NCI-H1417 treated with DMSO at 0.1 percent for 48 hours (cell line): Measurements from ENCODE around the gene OR6X1.

Source experiments
- DNase-seq: peaks from one replicate; lab custom pipeline; 2025; lab: John Stamatoyannopoulos, UW

The OR6X1 gene

DNA sequence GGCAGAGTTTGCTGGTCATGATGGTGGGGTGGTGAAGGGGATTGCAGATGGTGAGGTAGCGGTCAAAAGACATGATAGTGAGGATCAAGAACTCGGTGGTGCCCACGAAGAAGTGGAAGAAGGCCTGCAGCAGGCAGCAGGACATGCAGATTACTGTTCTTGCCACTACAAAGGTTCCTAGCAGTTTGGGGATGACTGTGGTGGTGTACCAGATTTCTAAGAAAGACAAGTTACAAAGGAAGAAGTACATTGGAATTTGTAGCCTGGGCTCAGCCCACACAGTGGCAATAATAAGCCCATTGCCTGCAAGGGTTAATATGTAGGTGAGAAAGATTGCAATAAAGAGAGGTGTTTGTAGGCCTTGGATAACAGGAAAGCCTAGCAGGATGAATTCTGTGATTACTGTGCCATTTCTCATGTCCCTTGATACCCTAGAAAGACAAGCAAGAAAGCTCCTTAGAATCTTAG, at the start of gene OR6X1:
OR6X1 (minus strand) TSS at position 418 of the 468 bp plus-strand sequence; CDS start at position 418, 0 bp downstream.
- no peak for DNase-seq

GRCh38 chr11:123801765-123802164, 47.4 kb upstream of the OR6X1 start:
- no peak for DNase-seq

DNA sequence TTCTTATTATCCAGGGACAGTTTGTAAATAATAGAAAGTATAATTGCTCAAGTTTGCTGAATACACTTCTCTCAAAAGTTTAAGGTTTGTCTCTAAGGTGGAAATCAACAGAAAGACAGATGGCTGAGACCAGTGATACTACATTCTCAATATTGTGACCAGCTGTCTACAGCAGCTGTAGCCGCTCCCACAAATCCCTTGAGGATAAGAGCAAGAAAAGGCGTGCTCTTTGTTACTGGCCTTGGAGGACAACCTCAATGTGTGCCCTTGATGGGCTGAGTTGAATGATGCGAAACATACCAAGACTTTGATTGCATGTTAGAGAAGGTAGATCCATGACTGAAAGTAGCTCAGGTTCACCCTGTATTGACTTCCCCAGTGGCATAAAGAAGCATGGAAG, 45.7 kb upstream of the OR6X1 start:
- DNase-seq, result no peak

DNA sequence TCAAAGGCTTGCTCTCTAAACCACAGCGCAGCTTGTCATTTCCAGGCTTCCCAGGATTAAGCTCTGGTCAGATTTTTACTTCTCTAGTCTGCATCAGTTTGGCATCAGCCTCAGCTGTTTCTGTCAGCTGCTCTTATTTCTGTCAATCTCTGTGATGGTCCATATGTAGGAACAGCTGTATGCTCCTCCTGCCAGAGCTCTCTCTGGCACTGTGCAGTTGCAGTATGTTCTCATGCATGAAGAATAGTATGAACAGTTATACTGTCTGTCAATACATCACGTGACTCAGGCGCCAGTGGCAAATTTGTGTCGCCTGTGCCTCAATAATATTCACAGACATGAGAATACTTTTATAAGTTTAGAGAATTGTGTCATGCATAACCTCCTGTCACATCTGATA, 45.1 kb upstream of the OR6X1 start:
- DNase-seq, result no peak

DNA sequence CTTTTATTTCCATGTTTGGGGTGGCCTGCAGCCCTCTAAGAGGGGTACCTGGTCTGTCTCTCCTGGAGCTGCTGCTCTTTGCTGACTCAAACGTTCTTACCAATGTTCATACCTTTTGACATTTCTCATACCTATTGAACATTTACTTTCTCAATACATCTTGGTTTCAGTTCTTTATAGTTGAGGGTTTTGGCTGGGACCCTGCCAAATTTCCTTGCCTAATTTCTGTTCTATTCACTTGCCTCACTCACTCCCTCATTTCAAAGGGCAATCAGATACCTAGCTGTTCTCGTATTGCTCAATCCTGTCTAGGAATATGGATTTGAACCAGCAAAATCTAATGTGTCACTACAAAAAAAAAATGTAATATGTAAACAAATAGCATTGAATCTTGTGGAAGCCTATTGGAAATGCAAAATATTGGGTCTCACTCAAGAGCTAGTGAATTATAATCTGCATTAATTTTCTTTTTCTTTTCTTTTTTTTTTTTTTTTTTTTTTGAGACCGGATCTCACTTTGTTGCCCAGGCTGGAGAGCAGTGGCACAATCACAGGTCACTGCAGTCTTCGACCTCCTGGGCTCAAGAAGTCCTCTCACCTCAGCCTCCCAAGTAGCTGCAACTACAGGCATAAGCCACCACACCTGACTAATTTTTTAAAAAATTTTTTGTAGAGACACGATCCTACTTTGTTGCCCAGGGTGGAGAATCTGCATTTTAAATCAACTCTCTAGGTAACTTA, 44.4 kb upstream of the OR6X1 start:
- no peak for DNase-seq

GRCh38 chr11:123798079-123798478, 43.8 kb upstream of the OR6X1 start:
- no peak for DNase-seq

DNA sequence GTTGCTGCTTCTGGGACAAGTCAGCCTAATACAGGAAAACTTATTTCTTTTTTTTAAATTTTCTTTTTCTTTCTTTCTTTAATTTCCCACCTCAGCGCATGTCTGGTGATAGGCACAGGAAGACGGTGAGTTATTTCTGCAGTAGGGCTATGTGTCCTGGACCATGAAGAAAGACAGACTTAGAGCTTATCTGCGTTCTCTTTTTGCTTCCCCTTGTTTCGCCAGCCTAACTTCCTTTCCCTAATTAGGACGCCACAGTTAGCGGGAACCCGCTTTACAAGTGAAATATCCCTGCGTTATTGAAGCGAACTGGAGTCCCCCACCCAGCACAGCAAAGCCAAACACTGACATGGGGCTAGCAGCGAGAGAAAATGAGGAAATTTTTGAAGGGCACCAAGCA, 43.2 kb upstream of the OR6X1 start:
- DNase-seq, result no peak

GRCh38 chr11:123797114-123797513, 42.8 kb upstream of the OR6X1 start:
- DNase-seq, result no peak

GRCh38 chr11:123796226-123796625, 41.9 kb upstream of the OR6X1 start:
- no peak for DNase-seq

- DNase-seq, result no peak
Observed at GRCh38 chr11:123783536-123783935, 29.2 kb upstream of the OR6X1 start.

DNA sequence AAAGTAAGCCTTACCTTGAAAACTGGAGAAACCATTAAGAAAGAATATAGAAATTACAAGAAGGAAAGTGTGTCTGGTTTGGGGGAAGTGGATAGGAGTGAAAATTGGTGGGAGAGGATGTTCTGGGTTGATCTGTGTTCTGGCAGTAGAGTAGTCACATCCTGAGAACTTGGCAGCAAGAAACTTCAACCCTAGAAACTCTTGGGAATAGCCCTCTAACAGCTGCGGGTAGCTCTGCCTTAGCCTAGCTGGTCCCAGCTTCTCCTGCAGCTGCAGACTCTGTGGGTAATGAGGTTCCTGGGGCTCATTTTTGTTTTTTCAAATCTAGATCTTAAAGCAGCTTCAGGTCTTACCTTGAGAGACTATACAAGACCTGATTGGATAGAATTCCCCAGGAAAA, 24.2 kb upstream of the OR6X1 start:
- no peak for DNase-seq

- DNase-seq, result no peak
Observed at GRCh38 chr11:123775715-123776549, 21.6 kb upstream of the OR6X1 start.

DNA sequence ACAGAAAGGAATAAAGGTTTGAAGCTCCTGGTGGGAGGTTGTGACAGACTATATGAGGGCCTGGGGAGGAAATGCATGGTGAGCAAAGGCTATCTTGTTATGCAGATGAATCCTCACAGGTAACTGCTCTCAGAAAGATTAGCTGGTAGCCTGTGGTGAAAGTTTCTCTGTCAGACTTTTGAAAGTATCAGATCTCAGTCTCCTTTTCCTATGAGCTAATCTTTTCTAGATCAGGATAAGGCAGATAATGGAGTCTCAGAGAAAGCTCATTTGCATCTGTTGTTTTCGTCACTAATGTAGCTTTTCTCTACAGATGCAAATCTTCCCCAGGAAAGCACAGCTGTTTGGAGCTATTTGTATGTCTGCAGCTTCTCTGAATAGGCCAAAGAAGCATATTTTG, 21.0 kb upstream of the OR6X1 start:
- DNase-seq, result no peak

DNA sequence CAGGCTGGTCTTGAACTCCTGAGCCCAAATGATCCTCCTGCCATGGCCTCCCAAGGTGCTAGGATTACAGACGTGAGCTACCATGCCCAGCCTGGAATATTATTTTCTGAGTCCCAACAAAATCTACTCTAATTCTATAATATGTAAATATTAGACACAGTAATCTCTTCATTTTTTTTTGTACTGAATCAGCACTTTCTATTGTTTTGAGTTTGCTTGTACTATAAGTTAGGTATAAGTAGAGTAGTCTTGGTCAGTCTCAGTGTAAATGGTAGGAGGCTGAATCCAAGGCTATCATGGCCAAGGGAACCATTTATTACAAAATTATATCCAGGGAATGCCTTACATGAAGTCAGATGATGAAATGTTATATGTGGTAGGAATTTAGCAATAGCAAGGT, 19.6 kb upstream of the OR6X1 start:
- DNase-seq, result no peak

DNA sequence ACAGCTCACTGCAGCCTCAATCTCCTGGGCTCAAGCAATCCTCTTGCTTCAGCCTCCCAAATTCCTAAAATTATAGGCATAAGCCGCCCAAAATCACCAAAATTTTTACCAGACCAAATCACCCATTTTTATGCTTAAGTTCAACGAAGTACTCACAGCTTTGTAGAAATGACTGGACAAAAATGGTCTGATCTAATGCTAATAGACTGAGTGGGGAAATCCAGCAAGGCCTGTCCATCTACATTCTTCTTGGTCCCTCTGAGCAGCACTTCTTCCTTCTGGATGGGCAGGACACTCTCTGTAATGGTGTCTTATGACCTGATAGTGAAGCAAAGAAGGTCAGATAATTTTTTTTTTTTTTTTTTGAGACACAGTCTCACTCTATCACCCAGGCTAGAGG, 18.7 kb upstream of the OR6X1 start:
- DNase-seq, result no peak

DNA sequence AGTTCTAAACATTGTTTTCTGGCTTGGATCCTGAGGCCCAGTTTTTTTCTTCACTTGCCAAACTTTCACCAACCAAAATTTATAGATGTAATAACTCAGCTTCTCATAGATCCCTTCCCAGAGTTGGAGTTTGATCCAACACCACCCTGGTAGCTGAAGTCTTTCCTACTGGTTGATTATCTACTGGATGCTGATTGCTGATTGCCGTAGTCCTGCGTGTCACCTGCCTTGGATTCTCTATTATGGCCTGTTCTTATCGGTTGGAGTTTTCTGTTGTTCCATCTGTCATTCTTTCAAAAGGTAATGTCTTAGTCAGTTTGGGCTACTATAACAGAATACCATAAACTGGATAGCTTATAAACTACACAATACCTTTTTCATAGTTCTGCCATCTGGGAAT, 17.3 kb upstream of the OR6X1 start:
- DNase-seq, result no peak

DNA sequence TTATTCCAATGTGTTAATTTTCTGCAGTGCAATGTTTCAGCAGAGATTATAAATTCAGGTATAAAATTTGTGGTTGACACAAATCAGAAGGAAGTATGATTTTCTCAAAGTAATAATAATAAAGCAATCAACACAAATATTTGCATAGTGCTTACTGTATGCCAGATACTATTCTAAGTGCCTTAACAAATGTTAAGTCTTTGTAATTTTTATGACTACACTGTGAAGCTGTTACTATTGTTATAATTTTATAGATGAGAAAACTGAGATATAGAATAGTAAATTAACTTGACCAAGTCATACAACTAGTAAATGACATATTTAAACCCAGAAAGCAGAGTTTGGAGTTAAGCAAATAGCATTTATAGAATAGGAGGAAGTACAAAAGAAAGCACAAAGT, 16.4 kb upstream of the OR6X1 start:
- no peak for DNase-seq

- DNase-seq, result no peak
Observed at GRCh38 chr11:123765601-123766000, 11.3 kb upstream of the OR6X1 start.

- no peak for DNase-seq
Observed at GRCh38 chr11:123762422-123762821, 8.1 kb upstream of the OR6X1 start.

DNA sequence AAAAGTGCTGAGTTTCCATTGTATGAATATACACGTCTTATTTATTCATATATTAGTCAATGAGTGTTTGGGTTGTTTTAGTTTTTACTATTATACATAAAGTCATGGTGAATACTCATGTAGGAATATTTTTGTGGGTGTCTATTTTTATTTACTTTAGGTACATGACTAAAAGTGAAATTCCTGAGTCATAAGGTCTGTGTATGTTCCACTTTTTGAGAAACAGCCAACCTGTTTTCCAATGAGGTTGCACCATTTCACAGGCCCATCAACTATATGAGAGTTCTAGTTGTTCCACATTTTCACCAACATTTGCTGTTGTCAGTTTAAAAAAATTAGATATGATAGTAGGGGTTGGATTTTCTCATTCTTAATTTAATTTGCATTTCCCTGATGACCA, 6.6 kb upstream of the OR6X1 start:
- no peak for DNase-seq

DNA sequence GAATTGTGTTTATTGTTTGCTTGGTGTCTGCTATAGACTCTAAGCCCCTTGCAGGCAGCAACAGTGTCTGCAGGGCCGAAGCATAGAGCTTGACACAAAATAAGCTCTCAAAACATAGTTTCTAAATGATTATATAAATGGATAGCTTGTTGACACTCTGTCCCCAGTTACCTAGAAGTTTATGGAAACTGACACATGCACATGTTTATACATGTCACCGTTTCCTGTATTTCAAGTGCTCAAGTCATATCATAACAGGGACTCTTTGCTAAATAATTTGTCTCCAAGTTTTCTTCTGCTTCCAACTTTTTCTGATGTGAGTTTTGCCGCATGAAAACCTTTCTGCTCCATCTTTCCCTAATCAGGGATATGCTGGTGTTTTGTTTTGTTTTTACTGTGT, 3.7 kb upstream of the OR6X1 start:
- DNase-seq, result no peak

- no peak for DNase-seq
Observed at GRCh38 chr11:123755813-123756212, 1.5 kb upstream of the OR6X1 start.

- DNase-seq, result no peak
Observed at GRCh38 chr11:123755344-123755743, 1.0 kb upstream of the OR6X1 start.
